AG04449 (cell line): ENCODE data around the gene SALL1.

Experiments
- CTCF ChIA-PET: fragments of 350-600 bp; formaldehyde crosslinking; extraction: SDS; loops from one replicate; lab custom pipeline; 2021; ENCODE audit warnings: antibody characterized with exemption; lab: Yijun Ruan, JAX
- POLR2A ChIA-PET: fragments of 400-600, 350-600 bp; formaldehyde crosslinking; extraction: SDS; loops from one replicate; lab custom pipeline; 2020; ENCODE audit warnings: antibody characterized with exemption, inconsistent platforms; lab: Yijun Ruan, JAX
- DNase-seq: peaks from one replicate; pipeline ENCODE4 v3.0.0-alpha.2; 2010; ENCODE audit warnings: low read depth, low spot score
- H3K4me3 ChIP-seq: 2 replicates; pipeline ENCODE4 v1.5.1; 2011; ENCODE audit warnings: low read depth, mild to moderate bottlenecking, control low read depth, low read length
- CTCF ChIP-seq: IDR thresholded peaks from one replicate; pipeline ENCODE4 v1.5.1; 2011; ENCODE audit warnings: mild to moderate bottlenecking, moderate library complexity, low read length, control low read depth, inconsistent platforms; ENCODE audit not compliant: insufficient read depth; ENCODE audit errors: missing control alignments

Gene SALL1

GRCh38 chr16:51133183-51133582, 17.9 kb downstream of the SALL1 start:
- ChIA-PET CTCF (interaction anchor here (1.0 kb wide), 1 partner anchor 11 kb away, joined by 4 read pairs; no protein-coding TSS in a partner anchor), POLR2A (no interaction called here)
- no peak for DNase-seq
- TF ChIP-seq CTCF, result no peak
- H3K4me3 ChIP-seq, result no peak overlapping the region

GRCh38 chr16:51132490-51133115, 18.5 kb downstream of the SALL1 start:
- CTCF ChIA-PET, result no interaction called here
- no peak for TF ChIP-seq CTCF
- no peak overlapping the region for H3K4me3 ChIP-seq
- no peak for DNase-seq
- POLR2A ChIA-PET, result no interaction called here

GRCh38 chr16:51131619-51132018, 19.5 kb downstream of the SALL1 start:
- H3K4me3 ChIP-seq, result no peak overlapping the region
- ChIA-PET POLR2A (no interaction called here), CTCF (no interaction called here)
- no peak for DNase-seq
- no peak for TF ChIP-seq CTCF

- no peak overlapping the region for H3K4me3 ChIP-seq
- ChIA-PET CTCF (interaction anchor here (0.9 kb wide), 1 partner anchor 323 kb away, joined by 3 read pairs; no protein-coding TSS in a partner anchor), POLR2A (interaction anchor here (0.5 kb wide), 1 partner anchor 252 kb away, joined by 3 read pairs; no protein-coding TSS in a partner anchor)
- no peak for DNase-seq
- TF ChIP-seq CTCF, result no peak
Measured at GRCh38 chr16:51129105-51129504, 22.0 kb downstream of the SALL1 start.

GRCh38 chr16:51125992-51126391, 25.1 kb downstream of the SALL1 start:
- POLR2A ChIA-PET, result no interaction called here
- CTCF ChIA-PET, result no interaction called here
- no peak for TF ChIP-seq CTCF
- no peak for DNase-seq
- no peak overlapping the region for H3K4me3 ChIP-seq

GRCh38 chr16:51124896-51125295, 26.2 kb downstream of the SALL1 start:
- ChIA-PET POLR2A (no interaction called here), CTCF (no interaction called here)
- H3K4me3 ChIP-seq, result no peak overlapping the region
- no peak for TF ChIP-seq CTCF
- DNase-seq, result no peak
